ENCODE measurements around the gene CPED1.
"Not testable (repeated sequence)": the region's sequence is repeated elsewhere in the genome, so short reads cannot be mapped to it uniquely, and the experiment has no call there.

CPED1 gene

DNA sequence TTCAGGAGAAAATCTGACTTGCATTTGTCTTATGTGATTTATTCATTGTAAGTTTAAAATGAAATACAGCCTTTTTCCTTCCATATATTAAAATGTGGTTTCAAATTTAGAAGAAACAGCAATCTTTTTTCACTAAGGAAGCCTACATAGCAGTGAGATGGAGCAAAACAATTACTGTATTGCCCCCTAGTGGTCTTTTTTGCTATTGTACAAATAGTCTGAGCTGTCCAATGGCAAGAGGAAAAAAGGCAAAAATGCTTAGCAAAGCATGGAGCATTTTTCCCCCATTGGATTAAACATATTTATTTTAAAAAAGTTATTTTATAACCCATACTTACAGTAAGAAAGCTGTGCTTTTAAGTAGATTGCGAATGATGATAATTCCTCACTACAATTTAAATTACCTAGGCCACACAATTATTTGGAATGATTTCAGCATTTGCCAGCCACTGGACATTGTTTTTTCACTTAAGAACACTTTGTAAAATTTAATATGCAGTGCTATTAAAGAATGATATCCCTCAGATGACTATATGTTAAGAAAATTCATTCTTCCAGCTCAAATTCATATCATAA is 119.5 kb downstream of the CPED1 start:
- peak; percentile 87 for TF ChIP-seq CTCF (conservative IDR thresholded peaks at IDR 0.05)
- H3K27ac ChIP-seq = no peak overlapping the region

GRCh38 chr7:121109145-121109544 is 120.6 kb downstream of the CPED1 start:
- TF ChIP-seq CTCF (conservative IDR thresholded peaks at IDR 0.05) = no peak
- H3K27ac ChIP-seq = no peak overlapping the region

DNA sequence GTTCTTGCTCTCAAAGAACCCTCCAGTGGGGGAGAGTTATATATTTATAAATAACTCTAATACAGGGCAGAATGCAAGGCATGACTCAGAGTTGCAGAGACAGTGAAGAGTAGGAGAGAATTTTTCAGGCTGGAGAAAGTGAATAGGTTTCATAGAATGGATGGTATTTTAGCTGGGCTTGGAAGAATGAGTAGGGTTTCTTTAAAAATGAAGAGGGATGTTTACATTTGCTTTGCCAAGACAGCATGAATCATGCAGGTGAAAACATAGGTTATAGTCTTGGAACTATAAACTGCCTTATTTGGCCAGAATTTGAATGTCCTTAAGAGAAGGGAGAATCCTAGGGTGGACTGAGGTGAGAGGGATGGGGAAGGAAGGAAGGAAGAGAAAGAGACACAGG is 124.8 kb downstream of the CPED1 start:
- TF ChIP-seq CTCF (conservative IDR thresholded peaks at IDR 0.05) = no peak
- no peak overlapping the region for H3K27ac ChIP-seq

DNA sequence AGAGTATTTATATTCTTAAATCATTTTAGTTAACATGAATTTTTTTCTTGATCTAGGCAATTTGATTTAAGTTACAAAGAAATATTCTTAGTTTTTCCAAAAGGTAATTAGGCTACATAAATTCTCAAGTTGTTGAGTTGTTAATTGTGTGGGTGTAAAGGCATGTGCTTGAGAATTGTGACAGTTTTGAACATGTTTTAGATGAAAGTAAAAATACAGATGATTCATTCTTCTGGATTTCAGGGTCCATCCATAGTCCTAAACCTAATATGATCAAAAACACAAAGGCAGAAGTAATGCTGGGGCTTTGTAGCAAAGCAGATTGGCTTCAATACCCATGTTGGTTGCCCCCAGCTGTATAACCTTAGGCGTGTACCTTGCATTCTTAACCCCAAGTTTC is 127.9 kb downstream of the CPED1 start:
- TF ChIP-seq CTCF (conservative IDR thresholded peaks at IDR 0.05) = no peak
- H3K27ac ChIP-seq = no peak overlapping the region

GRCh38 chr7:121119047-121119446 is 130.5 kb downstream of the CPED1 start:
- H3K27ac ChIP-seq = no peak overlapping the region
- no peak for TF ChIP-seq CTCF (conservative IDR thresholded peaks at IDR 0.05)

- TF ChIP-seq CTCF (conservative IDR thresholded peaks at IDR 0.05) = no peak
- no peak overlapping the region for H3K27ac ChIP-seq
Observed at GRCh38 chr7:121123032-121123431, 134.5 kb downstream of the CPED1 start.

- H3K27ac ChIP-seq = not testable (repeated sequence)
Observed at GRCh38 chr7:121125454-121125853, 136.9 kb downstream of the CPED1 start.

DNA sequence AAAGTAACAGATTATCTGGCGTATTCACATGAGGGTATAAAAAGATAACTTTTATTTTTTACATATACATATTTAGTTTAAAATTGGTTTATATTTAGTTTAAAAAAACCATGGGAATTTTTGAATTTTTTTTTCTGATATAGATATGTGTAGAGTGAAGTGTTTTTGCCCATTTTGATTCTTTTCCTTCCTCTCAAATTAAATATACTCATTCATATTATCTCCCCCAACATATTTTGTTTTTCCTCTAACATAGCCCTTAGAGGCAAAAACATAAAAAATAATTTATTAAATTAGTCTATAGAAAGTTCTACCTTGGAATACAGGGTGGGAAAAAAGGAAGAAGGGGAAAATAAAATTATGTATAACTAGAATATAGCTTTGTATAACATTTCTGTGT is 137.7 kb downstream of the CPED1 start:
- H3K27ac ChIP-seq = no peak overlapping the region
- no peak for TF ChIP-seq CTCF (conservative IDR thresholded peaks at IDR 0.05)
